ENCODE measurements around the gene SLC41A3.
"Not testable (repeated sequence)": the region's sequence is repeated elsewhere in the genome, so short reads cannot be mapped to it uniquely, and the experiment has no call there.

The SLC41A3 gene

GRCh38 chr3:126051234-126051633 lies 32.7 kb downstream of the SLC41A3 start:
- no peak for DNase-seq

GRCh38 chr3:126050626-126051025 lies 33.3 kb downstream of the SLC41A3 start:
- no peak for DNase-seq

- DNase-seq = no peak
Observed at GRCh38 chr3:126050050-126050392, 33.9 kb downstream of the SLC41A3 start.

- no peak for DNase-seq
Observed at GRCh38 chr3:126049289-126050049, 34.5 kb downstream of the SLC41A3 start.

- no peak for DNase-seq
Observed at GRCh38 chr3:126040386-126040785, 43.5 kb downstream of the SLC41A3 start.

- DNase-seq = no peak
Observed at GRCh38 chr3:126039870-126040269, 44.1 kb downstream of the SLC41A3 start.

GRCh38 chr3:126038791-126039190 lies 45.1 kb downstream of the SLC41A3 start:
- DNase-seq = not testable (repeated sequence)

- no peak for DNase-seq
Observed at GRCh38 chr3:126036056-126036549, 47.8 kb downstream of the SLC41A3 start.

GRCh38 chr3:126035362-126036050 lies 48.4 kb downstream of the SLC41A3 start:
- no peak for DNase-seq

- no peak for DNase-seq
Observed at GRCh38 chr3:126034481-126035361, 49.2 kb downstream of the SLC41A3 start.

- DNase-seq = no peak
Observed at GRCh38 chr3:126033765-126034164, 50.2 kb downstream of the SLC41A3 start.

GRCh38 chr3:126033051-126033745 lies 50.7 kb downstream of the SLC41A3 start:
- no peak for DNase-seq

- DNase-seq = no peak
Observed at GRCh38 chr3:126031981-126032471, 51.9 kb downstream of the SLC41A3 start.

- no peak for DNase-seq
Observed at GRCh38 chr3:126030455-126030854, 53.5 kb downstream of the SLC41A3 start.

- DNase-seq = no peak
Observed at GRCh38 chr3:126029241-126029640, 54.7 kb downstream of the SLC41A3 start.

- DNase-seq = no peak
Observed at GRCh38 chr3:126028096-126028495, 55.8 kb downstream of the SLC41A3 start.

GRCh38 chr3:126026761-126027160 lies 57.2 kb downstream of the SLC41A3 start:
- no peak for DNase-seq

- no peak for DNase-seq
Observed at GRCh38 chr3:126026277-126026751, 57.6 kb downstream of the SLC41A3 start.

- no peak for DNase-seq
Observed at GRCh38 chr3:126025862-126026261, 58.1 kb downstream of the SLC41A3 start.

GRCh38 chr3:126025116-126025729 lies 58.7 kb downstream of the SLC41A3 start:
- no peak for DNase-seq

- DNase-seq = no peak
Observed at GRCh38 chr3:126024049-126024854, 59.7 kb downstream of the SLC41A3 start.
